Activated gamma-delta T cell treated with anti-CD3 and anti-CD28 coated beads, Interleukin-2, amount 50 U/mL, for 16 hours (primary cell): Measurements from ENCODE around the gene TTLL4.

Experiments used
- DNase-seq: peaks from one replicate; pipeline ENCODE4 v3.0.0-alpha.2; 2020; ENCODE audit warnings: low read depth

The TTLL4 gene

DNA sequence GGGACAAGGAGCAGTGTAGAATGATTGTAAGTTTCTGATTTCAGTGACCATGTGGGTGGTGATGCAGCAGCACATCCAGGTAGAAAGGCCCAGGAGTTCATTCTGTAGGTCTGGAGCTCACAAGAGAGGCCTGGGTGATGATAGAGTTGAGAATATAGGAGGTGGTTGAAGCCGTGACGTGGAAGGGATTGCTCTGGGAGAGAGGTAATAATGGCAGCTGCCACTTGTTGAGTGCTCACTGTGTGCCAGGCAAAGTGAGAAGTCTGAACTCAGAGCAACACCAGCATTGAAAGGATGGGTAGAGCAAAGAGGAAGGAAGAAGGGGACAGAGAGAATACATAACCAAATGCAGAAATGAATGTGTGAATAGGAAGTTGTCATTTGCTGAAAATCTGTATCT is 3.3 kb downstream of the TTLL4 start:
- DNase-seq = no peak

GRCh38 chr2:218716070-218716469 is 5.4 kb downstream of the TTLL4 start:
- DNase-seq = no peak

GRCh38 chr2:218717262-218717661 is 6.6 kb downstream of the TTLL4 start:
- DNase-seq = no peak

- DNase-seq = no peak
Measured at GRCh38 chr2:218718058-218718457, 7.4 kb downstream of the TTLL4 start.

DNA sequence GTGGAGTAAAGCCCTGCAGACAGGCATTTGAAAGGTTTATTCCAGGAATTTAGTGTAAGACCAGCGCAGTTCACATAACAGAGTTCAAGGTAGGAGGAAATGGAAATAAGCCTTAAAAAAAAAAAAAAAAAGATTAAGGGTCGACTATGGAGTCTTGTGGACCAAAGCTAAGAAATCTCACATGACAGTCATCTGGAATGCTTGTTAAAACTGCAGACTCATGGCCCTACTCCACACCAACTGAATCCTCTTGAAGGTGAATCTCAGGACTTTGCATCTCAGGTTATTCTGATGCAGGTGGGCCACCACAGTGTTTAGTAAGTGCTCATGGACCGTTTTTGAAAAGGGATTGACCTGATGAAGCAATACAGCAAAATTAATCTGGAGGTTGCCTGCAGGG is 8.8 kb downstream of the TTLL4 start:
- no peak for DNase-seq

GRCh38 chr2:218720048-218721041 is 9.7 kb downstream of the TTLL4 start:
- DNase-seq = no peak

- no peak for DNase-seq
Measured at GRCh38 chr2:218721488-218721887, 10.9 kb downstream of the TTLL4 start.

GRCh38 chr2:218721934-218722333 is 11.3 kb downstream of the TTLL4 start:
- DNase-seq = no peak

DNA sequence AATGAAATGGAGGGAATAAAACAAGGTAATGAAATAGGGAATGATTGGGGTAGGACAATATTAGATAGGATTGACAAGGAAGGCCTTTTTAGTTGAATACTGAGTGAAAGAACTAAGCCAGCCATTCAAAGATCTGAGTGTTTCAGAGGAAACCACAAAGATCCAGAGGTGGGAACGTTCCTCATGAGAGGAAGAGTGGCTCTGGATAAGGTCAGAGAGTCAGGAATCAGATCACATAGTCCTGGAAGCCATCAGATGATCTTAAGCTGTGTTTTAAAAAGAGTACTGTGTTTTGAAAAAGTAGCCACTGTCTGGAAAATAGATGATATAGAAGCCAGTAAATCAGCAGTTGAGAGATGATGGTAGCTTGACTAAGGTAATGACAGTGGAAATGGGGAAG is 11.8 kb downstream of the TTLL4 start:
- DNase-seq = no peak

DNA sequence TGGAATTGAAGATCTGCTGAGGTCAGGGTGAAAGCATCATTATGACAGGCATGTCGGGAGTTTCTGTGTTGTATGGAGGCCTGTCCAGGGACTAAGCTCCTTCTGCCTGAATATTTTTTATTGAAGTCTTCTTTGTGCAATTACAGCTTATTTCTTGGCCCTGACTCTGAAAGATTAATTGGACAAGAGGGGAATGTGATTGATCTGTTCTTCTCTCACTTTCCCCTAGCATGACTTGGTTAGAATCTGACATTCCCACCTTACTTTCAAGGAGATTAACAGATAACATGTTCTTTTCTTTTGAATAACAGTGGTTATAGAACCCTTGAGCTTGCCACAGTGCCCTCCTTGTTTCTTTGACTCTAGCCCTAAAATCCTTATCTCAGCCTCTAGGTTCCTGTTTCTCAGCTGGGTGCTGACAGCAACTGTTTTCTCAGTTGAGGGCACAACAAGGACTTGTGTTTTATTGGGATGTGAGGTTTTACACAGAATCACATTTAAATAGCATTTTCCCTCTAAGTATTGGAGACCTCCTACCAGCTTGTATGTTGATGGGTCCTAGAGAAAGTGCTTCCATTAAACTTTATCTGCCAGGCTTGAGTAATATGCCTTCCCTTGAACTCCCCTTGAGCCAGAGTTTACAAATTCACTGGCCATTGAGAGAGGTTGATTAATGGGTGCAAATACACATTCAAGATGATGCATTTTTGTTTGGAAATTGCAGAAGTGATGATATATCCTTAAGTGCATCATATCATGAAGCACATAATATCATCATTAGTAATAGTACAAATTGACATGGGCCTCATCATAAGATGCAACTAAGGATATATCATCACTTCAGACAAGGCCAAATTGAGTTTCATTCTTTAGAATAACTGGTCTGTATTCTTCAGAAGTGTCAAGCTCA is 12.5 kb downstream of the TTLL4 start:
- no peak for DNase-seq

DNA sequence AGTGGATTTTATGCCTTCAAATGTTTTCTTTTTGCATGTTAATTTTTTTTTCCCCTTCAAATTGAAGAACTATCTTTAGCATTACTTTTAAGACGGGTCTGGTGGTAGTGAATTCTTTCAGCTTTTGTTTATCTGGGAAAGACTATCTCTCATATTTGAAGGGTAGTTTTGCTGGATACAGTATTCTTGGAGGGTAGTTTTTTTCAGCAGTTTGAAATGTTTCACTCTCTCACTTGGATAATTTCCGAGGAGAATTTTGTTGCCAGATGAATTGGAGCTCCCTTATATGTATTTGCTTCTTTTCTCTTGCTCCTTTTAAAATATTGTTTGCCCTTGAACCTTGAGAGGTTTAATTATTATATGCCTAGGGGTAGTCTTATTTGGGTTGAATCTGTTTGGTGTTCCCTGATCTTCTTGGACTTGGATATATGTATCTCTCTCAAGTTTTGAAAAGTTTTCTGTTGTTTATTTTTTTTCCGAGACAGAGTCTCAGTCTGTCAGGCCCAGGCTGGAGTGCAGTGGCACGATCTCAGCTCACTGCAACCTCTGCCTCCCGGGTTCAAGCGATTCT is 15.5 kb downstream of the TTLL4 start:
- DNase-seq = no peak

DNA sequence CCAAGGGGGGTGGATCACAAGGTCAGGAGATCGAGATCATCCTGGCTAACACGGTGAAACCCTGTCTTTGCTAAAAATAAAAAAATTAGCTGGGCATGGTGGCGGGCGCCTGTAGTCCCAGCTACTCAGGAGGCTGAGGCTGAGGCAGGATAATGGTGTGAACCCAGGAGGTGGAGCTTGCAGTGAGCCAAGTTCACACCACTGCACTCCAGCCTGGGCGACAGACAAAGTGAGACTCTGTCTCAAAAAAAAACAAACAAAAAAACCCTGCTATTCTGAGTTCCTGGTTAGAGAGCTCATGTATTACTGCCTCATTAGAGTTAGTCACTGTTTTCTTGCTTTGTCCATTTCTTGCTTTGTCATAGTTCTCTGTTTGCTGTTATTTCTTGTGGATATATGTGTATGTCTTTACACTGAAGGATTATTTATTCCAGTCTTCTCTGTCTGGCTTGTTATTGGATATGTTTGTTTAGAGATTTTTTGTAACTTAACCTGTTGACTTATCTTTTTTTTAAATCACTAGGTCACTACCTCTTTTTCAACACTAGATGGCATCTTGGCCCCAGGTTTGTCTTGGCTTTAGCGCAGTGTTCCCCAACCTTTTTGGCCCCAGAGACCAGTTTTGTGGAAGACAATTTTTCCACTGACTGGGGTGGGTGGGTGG is 17.0 kb downstream of the TTLL4 start:
- DNase-seq = no peak

DNA sequence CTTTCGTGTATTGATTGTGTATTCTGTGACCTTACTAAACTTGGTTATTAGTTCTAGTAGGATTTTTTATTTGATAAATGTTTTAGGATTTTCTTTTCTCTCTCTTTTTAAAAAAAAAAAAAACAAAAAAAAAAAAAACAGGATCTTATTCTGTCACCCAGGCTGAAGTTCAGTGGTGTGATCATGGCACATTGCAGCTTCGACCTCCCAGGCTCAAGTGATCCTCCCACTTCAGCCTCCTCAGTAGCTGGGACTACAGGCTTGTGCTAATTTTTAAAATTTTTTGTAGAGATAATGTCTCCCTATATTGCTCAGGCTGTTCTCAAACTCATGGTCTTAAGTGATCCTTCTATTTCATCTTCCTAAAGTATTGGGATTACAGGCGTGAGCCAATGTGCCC is 19.0 kb downstream of the TTLL4 start:
- no peak for DNase-seq

- no peak for DNase-seq
Measured at GRCh38 chr2:218732052-218732760, 21.6 kb downstream of the TTLL4 start.

GRCh38 chr2:218732761-218733158 is 22.1 kb downstream of the TTLL4 start:
- no peak for DNase-seq

DNA sequence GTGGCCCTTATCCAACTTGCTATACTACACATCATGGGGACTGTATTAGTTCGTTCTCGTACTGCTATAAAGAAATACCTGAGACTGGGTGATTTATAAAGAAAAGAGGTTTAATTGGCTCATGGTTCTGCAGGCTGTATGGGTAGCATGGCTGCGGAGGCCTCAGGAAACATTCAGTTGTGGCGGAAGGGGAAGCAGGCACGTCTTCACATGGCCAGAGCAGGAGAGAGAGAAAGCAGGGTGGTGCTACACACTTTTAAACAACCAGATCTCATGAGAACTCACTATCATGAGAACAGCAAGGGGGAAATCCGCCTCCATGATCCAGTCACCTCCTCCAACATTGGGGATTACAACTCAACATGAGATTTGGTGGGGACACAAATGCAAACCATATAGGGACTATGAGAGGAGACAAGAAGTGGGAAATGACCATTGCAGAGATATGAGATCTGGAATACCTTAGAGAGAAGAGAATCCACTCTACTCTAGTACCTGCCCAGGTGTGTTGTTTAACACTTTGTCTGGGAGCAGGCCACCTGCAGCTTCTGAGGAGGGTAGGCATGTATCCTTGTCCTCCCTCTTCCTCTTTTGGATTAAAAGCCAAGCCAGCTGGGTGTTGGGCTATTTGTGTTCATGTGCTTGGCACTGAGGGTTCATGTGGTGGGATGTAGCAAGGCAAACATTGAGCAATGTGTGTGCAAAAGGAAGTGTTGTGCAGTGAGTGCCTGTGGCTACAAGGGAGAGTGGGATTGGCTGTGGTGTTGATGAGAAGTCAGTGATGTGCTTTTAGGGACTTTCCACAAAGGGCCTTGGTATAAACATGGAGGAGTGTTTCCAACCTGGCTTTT is 22.8 kb downstream of the TTLL4 start:
- no peak for DNase-seq

DNA sequence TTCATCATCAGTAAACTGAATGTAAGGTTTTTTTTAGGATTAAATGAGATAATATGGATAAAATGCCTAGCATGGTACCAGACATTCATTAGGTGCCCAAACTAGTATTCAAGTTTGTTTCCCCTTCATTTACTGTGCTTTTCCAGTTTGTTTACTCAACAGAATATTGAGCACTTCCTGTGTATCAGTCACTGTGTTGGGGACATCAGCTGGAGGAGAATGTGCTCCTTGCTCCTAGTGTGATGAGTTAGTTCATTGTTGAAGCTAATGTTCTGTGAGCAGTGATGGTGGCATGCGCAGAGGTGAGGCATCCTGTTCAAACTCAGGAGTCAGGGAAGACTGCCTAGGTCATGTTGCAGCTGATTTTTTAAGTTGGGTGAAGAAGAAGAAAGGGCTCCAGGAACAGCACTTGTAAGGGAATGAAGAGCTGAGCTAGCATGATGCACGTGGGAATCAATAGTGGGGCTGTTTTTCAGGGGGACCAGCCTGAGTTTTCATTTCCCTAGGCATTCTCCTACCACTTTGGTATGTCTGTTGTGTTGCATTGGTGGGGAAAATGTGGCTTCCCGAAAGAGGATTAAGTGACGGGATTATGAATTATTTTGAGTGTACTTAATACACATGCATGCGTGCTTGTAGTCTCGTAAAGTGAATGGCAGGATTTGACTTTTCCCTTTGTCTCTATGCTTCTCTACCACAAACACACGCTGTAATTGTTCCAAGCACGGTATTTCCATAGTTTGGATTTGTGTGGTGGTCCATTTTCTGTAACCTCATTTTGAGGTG is 23.7 kb downstream of the TTLL4 start:
- DNase-seq = no peak

- no peak for DNase-seq
Measured at GRCh38 chr2:218736531-218736930, 25.9 kb downstream of the TTLL4 start.

GRCh38 chr2:218743068-218743467 is 32.4 kb downstream of the TTLL4 start:
- no peak for DNase-seq

- no peak for DNase-seq
Measured at GRCh38 chr2:218744615-218745014, 34.0 kb downstream of the TTLL4 start.
